NB4 (cell line): ENCODE measurements around the gene RINL.

Experiments used
- CTCF ChIP-seq: IDR thresholded peaks from one replicate; pipeline ENCODE4 v1.5.1; 2012; ENCODE audit warnings: low read depth, low read length
- MYC ChIP-seq: IDR thresholded peaks from 2 replicates; pipeline ENCODE4 v1.6.1; 2011; ENCODE audit warnings: low read depth, low read length

GRCh38 chr19:38905620-38906019 lies 27.5 kb upstream of the RINL start:
- TF ChIP-seq CTCF (no peak), MYC (no peak)
